NT2/D1 (cell line): ENCODE data around the gene HERPUD1.

ENCODE experiments used
- YY1 ChIP-seq: IDR thresholded peaks from 2 replicates; pipeline ENCODE4 v1.6.1; 2011; ENCODE audit not compliant: insufficient read length, insufficient read depth
- ZNF274 ChIP-seq: IDR thresholded peaks from 2 replicates; pipeline ENCODE4 v1.6.1; 2011; ENCODE audit warnings: mild to moderate bottlenecking, low read depth, low read length

GRCh38 chr16:56885446-56886162 is 46.3 kb upstream of the HERPUD1 start:
- TF ChIP-seq YY1, result no peak
- no peak for TF ChIP-seq ZNF274
